Liver (tissue), 9 donors: ENCODE results near the gene GLIS1. TPM values are rescaled to one million over a fixed set of nuclear protein-coding genes. Genes with fewer than 3 reads are reported as not detected.

ENCODE experiments used
- DNase-seq: peaks from one replicate; pipeline ENCODE4 v3.0.0-alpha.2; 2017; ENCODE audit warnings: low spot score
- H3K27ac ChIP-seq, 2 donors: one replicate each; pipeline ENCODE4 v1.7.0; 2013; ENCODE audit warnings: inconsistent platforms in 2 of 2, low read length in 2 of 2, control low read depth in 1 of 2, low read depth in 1 of 2, mild to moderate bottlenecking in 1 of 2
- H3K27me3 ChIP-seq, 4 donors: one replicate each; pipeline versions ENCODE4 v1.6.1 to v1.7.0; 2013; ENCODE audit warnings: low read length in 3 of 4, inconsistent platforms in 1 of 4, mild to moderate bottlenecking in 1 of 4, moderate library complexity in 1 of 4; ENCODE audit not compliant: control insufficient read depth in 4 of 4, insufficient read depth in 4 of 4
- H3K36me3 ChIP-seq, 4 donors: one replicate each; pipeline versions ENCODE4 v1.6.1 to v1.7.0; 2013; ENCODE audit warnings: low read length in 3 of 4, mild to moderate bottlenecking in 3 of 4, low read depth in 1 of 4, moderate library complexity in 1 of 4; ENCODE audit not compliant: control insufficient read depth in 4 of 4, insufficient read depth in 3 of 4
- H3K4me1 ChIP-seq, 4 donors: one replicate each; pipeline versions ENCODE4 v1.6.1 to v1.7.0; 2013; ENCODE audit warnings: low read length in 3 of 4, mild to moderate bottlenecking in 3 of 4, moderate library complexity in 1 of 4; ENCODE audit not compliant: control insufficient read depth in 4 of 4, insufficient read depth in 4 of 4
- H3K4me3 ChIP-seq, 3 donors: one replicate each; pipeline versions ENCODE4 v1.6.1 to v1.7.0; 2013; ENCODE audit warnings: low read length in 3 of 3, control low read depth in 1 of 3, low read depth in 1 of 3, mild to moderate bottlenecking in 1 of 3
- H3K9ac ChIP-seq, 2 donors: one replicate each; pipeline ENCODE4 v1.7.0; 2013; ENCODE audit warnings: low read length in 2 of 2, mild to moderate bottlenecking in 2 of 2, moderate library complexity in 2 of 2, control low read depth in 1 of 2, low read depth in 1 of 2
- H3K9me3 ChIP-seq, 4 donors: one replicate each; pipeline versions ENCODE4 v1.6.1 to v1.7.0; 2013; ENCODE audit warnings: low read length in 3 of 4; ENCODE audit not compliant: control insufficient read depth in 4 of 4
- ATF3 ChIP-seq: IDR thresholded peaks from 2 replicates; pipeline ENCODE4 v1.6.1; 2016; ENCODE audit warnings: antibody characterized with exemption
- FOXA1 ChIP-seq: IDR thresholded peaks from 2 replicates; pipeline ENCODE4 v1.6.1; 2016; ENCODE audit warnings: antibody characterized with exemption
- FOXA2 ChIP-seq: IDR thresholded peaks from 2 replicates; pipeline ENCODE4 v1.6.1; 2016; ENCODE audit warnings: antibody characterized with exemption
- GABPA ChIP-seq, 2 donors: IDR thresholded peaks in 1 of 2; conservative IDR thresholded peaks in 1 of 2; 2 replicates each; pipeline ENCODE4 v1.6.1; 2016; ENCODE audit warnings: antibody characterized with exemption in 2 of 2, mild to moderate bottlenecking in 1 of 2, moderate library complexity in 1 of 2
- HNF4G ChIP-seq: IDR thresholded peaks from 2 replicates; pipeline ENCODE4 v1.6.1; 2016; ENCODE audit warnings: antibody characterized with exemption
- MAX ChIP-seq: IDR thresholded peaks from 2 replicates; pipeline ENCODE4 v1.6.1; 2016; ENCODE audit warnings: antibody characterized with exemption
- REST ChIP-seq: IDR thresholded peaks from 2 replicates; pipeline ENCODE4 v1.6.1; 2016; ENCODE audit warnings: antibody characterized with exemption, mild to moderate bottlenecking
- RXRA ChIP-seq, 2 donors: IDR thresholded peaks; 2 replicates each; pipeline ENCODE4 v1.6.1; 2017 to 2018; ENCODE audit warnings: antibody characterized with exemption in 2 of 2, mild to moderate bottlenecking in 1 of 2
- TAF1 ChIP-seq: conservative IDR thresholded peaks from 2 replicates; pipeline ENCODE4 v1.6.1; 2016; ENCODE audit warnings: antibody characterized with exemption, mild to moderate bottlenecking
- WGBS: extraction: QIAGEN DNeasy Blood & Tissue Kit; methylation state at CpG from one replicate; pipeline ENCODE4 v1.1.7; 2013; 5-methylcytosine and 5-hydroxymethylcytosine counted together
- polyA plus RNA-seq, 2 donors: library from polyadenylated mRNA; stranded (reverse) in 1 of 2; unstranded in 1 of 2; fragments of 200-250 nt in 1 of 2; fragments of >200 nt in 1 of 2; fragmentation: Nextera tagmentation in 1 of 2; extraction: Ambion mirVana in 1 of 2; gene quantifications; one replicate each; pipeline versions ENCODE4 v1.2.1 to v1.2.3, GENCODE V29; 2013 to 2015
- total RNA-seq, 2 donors: library from RNA; depleted of rRNA; stranded (reverse); fragments of >200 nt; gene quantifications; one replicate each; pipeline ENCODE4 v1.2.3, GENCODE V29; 2014
- TF ChIP-seq, protein P1 (sequence below): fragments of 150-350 bp; IDR thresholded peaks from 2 replicates; pipeline ENCODE4 v1.5.1; 2017; ENCODE audit warnings: improper control_type of control experiment, low read depth, low read length; ENCODE audit not compliant: missing input control
- donor health status: healthy.
- donor health status: healthy.
- donor health status: healthy.
- donor health status: healthy.
- donor health status: healthy.

GLIS1 gene
- total and polyA plus RNA-seq, 4 donors = under 0.01 to 0.05 TPM; not detected in 2

- no peaks in the 10 kb centered on the region for H3K27me3 ChIP-seq
- no peak for TF ChIP-seq REST
- TF ChIP-seq, protein P1, sequence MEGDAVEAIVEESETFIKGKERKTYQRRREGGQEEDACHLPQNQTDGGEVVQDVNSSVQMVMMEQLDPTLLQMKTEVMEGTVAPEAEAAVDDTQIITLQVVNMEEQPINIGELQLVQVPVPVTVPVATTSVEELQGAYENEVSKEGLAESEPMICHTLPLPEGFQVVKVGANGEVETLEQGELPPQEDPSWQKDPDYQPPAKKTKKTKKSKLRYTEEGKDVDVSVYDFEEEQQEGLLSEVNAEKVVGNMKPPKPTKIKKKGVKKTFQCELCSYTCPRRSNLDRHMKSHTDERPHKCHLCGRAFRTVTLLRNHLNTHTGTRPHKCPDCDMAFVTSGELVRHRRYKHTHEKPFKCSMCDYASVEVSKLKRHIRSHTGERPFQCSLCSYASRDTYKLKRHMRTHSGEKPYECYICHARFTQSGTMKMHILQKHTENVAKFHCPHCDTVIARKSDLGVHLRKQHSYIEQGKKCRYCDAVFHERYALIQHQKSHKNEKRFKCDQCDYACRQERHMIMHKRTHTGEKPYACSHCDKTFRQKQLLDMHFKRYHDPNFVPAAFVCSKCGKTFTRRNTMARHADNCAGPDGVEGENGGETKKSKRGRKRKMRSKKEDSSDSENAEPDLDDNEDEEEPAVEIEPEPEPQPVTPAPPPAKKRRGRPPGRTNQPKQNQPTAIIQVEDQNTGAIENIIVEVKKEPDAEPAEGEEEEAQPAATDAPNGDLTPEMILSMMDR = no peak
- no peak for TF ChIP-seq MAX
- WGBS = 70% methylated on average over 9 of the region's 9 CpGs
Measured at GRCh38 chr1:53532377-53532776, 206.6 kb downstream of the GLIS1 start.

GRCh38 chr1:53530550-53530949 lies 208.4 kb downstream of the GLIS1 start:
- H3K9me3 ChIP-seq = no peaks in the 10 kb centered on the region
- H3K27ac ChIP-seq = no peak overlapping the region
- WGBS = 92% methylated on average over 5 of the region's 5 CpGs
- no peaks in the 10 kb centered on the region for H3K36me3 ChIP-seq
- H3K9ac ChIP-seq = no peak overlapping the region
- no peak for TF ChIP-seq REST
- no peak for TF ChIP-seq ATF3
- no peak for TF ChIP-seq RXRA (IDR thresholded peaks at IDR 0.05)
- no peak for TF ChIP-seq GABPA (IDR thresholded peaks at IDR 0.05 in 1 of 2, conservative IDR thresholded peaks at IDR 0.05 in 1 of 2)
- TF ChIP-seq, protein P1 = no peak
- no peak for TF ChIP-seq FOXA2
- TF ChIP-seq HNF4G = no peak
- no peak for TF ChIP-seq MAX
- TF ChIP-seq FOXA1 = no peak
- no peak for TF ChIP-seq TAF1
- no peak for DNase-seq
- no peaks in the 10 kb centered on the region for H3K27me3 ChIP-seq
- no peak overlapping the region for H3K4me3 ChIP-seq
- H3K4me1 ChIP-seq = peaks cover 0 to 4% (median 0%) of the 10 kb centered on the region in 4 donors

More at GRCh38 chr1:53532377-53532776, 206.6 kb downstream of the GLIS1 start:
- H3K9me3 ChIP-seq = no peaks in the 10 kb centered on the region
- DNase-seq = no peak
- no peak overlapping the region for H3K4me3 ChIP-seq
- H3K27ac ChIP-seq = no peak overlapping the region
- H3K36me3 ChIP-seq = no peaks in the 10 kb centered on the region
- no peak overlapping the region for H3K9ac ChIP-seq
- H3K4me1 ChIP-seq = no peaks in the 10 kb centered on the region
